Measurements from ENCODE around the gene ARID3A. TPM values are rescaled to one million over a fixed set of nuclear protein-coding genes. Genes with fewer than 3 reads are reported as not detected.

ARID3A gene
- total RNA-seq, 4 donors from 2014 or later = 1.3 to 22.0 (median 3.8) TPM

DNA sequence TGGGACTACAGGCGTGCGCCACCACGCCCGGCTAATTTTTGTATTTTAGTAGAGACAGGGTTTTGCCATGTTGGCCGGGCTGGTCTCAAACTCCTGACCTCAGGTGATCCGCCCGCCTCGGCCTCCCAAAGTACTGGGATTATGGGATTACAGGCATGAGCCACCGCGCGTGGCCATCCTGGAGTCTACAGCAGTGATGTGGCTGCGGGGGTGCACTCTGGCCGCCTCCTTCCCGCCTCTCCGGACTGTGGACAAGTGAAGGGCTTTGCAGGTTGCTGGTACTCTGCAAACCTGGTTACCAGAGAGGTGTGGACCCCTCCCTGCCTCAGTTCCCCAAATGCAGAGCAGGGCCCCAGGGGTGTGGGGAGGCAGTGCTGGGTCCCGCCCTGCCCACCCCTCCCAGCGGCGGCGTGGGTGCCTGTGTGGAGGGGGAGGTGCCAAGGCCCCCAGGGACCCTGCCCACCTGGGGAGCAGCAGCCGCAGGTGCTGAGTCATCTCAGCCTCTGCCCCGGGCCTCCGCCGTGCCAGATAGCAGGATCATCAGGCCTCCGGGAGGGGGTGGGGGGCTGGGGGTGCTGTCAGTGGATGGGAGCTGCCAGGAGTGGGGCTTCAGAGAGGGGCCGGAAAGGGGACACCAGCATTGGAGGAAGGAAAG is 23.1 kb downstream of the ARID3A start:
- intact Hi-C loops (cut with DNase I; ENCODE audit: low total_unique reads) = no loop called here

DNA sequence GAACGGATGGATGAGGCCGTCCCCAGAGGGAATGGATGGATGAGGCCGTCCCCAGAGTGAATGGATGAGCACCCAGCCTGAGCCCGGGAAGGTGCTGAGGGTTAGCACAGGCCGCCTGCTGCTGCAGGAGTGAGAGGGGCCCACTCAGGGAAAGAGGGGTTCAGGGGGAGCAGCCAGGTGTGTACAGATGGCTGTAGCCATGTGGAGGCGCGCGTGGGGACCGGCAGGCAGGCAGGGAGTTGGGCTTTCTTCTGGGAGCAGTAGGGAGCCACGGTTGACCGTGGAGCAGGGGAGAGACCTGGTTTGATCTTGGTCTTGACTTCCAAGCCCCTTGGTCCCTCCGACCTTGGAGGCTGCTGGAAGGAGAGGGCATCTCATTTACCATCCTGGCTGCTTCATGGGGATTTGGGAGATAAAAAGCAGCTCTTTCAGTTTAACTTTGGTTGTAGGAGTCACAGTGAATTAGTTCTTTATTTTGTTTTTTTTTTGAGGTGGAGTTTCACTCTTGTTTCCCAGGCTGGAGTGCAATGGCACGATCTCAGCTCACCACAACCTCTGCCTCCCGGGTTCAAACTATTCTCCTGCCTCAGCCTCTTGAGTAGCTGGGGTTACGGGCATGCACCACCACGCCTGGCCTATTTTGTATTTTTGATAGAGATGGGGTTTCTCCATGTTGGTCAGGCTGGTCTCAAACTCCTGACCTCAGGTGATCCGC is 24.7 kb downstream of the ARID3A start:
- DNase-seq = no peak
- Histone ChIP-seq H3K27ac (no peak overlapping the region), H3K27me3 (no peaks in the 10 kb centered on the region), H3K4me3 (no peak overlapping the region), H3K9me3 (no peaks in the 10 kb centered on the region), H3K36me3 (no peaks in the 10 kb centered on the region), H3K4me1 (no peaks in the 10 kb centered on the region)
- TF ChIP-seq POLR2A (IDR thresholded peaks at IDR 0.05) = no peak
- TF ChIP-seq, protein P1, sequence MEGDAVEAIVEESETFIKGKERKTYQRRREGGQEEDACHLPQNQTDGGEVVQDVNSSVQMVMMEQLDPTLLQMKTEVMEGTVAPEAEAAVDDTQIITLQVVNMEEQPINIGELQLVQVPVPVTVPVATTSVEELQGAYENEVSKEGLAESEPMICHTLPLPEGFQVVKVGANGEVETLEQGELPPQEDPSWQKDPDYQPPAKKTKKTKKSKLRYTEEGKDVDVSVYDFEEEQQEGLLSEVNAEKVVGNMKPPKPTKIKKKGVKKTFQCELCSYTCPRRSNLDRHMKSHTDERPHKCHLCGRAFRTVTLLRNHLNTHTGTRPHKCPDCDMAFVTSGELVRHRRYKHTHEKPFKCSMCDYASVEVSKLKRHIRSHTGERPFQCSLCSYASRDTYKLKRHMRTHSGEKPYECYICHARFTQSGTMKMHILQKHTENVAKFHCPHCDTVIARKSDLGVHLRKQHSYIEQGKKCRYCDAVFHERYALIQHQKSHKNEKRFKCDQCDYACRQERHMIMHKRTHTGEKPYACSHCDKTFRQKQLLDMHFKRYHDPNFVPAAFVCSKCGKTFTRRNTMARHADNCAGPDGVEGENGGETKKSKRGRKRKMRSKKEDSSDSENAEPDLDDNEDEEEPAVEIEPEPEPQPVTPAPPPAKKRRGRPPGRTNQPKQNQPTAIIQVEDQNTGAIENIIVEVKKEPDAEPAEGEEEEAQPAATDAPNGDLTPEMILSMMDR (IDR thresholded peaks at IDR 0.05) = no peak
- intact Hi-C loops (cut with DNase I; ENCODE audit: low total_unique reads) = no loop called here

More for the DNA sequence above, 23.1 kb downstream of the ARID3A start:
- DNase-seq = no peak
- Histone ChIP-seq H3K36me3 (no peaks in the 10 kb centered on the region), H3K4me3 (no peak overlapping the region), H3K9me3 (no peaks in the 10 kb centered on the region), H3K27me3 (no peaks in the 10 kb centered on the region), H3K4me1 (peaks cover 0 to 5% of the 10 kb centered on the region in 2 donors), H3K27ac (no peak overlapping the region)
- no peak for TF ChIP-seq POLR2A (IDR thresholded peaks at IDR 0.05)
- TF ChIP-seq, protein P1 (IDR thresholded peaks at IDR 0.05) = no peak

DNA sequence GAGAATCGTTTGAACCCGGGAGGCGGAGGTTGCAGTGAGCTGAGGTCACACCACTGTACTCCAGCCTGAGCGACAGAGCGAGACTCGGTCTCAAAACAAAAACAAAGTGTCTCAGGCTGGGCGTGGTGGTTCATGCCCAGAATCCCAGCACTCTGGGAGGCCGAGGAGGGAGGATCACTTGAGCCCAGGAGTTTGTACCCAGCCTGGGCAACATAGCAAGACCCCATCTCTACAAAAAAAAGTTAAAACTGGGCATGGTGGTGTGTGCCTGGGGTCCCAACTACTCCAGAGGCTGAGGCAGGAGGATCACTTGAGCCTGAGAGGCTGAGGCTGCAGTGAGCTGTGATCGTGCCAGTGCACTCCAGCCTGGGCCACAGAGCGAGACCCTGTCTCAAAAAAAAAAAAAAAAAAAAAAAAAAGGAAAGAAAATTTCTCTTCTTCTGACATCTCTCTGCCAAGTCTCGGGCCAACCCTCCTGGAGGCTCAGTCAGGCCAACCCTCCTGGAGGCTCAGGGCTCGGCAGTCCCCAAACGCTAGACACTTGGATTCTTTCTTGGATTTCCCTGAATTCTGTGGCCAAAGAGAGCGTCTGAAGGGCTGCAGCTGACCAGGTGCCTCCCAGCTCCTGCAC is 26.3 kb downstream of the ARID3A start:
- no peak overlapping the region for H3K4me3 ChIP-seq
- intact Hi-C loops (cut with DNase I; ENCODE audit: low total_unique reads) = no loop called here
- H3K9me3 ChIP-seq = no peaks in the 10 kb centered on the region
- H3K4me1 ChIP-seq = no peaks in the 10 kb centered on the region
- TF ChIP-seq, protein P1 (IDR thresholded peaks at IDR 0.05) = no peak
- no peak for TF ChIP-seq POLR2A (IDR thresholded peaks at IDR 0.05)
- no peak for DNase-seq
- no peak overlapping the region for H3K27ac ChIP-seq
- H3K36me3 ChIP-seq = no peaks in the 10 kb centered on the region
- no peaks in the 10 kb centered on the region for H3K27me3 ChIP-seq

DNA sequence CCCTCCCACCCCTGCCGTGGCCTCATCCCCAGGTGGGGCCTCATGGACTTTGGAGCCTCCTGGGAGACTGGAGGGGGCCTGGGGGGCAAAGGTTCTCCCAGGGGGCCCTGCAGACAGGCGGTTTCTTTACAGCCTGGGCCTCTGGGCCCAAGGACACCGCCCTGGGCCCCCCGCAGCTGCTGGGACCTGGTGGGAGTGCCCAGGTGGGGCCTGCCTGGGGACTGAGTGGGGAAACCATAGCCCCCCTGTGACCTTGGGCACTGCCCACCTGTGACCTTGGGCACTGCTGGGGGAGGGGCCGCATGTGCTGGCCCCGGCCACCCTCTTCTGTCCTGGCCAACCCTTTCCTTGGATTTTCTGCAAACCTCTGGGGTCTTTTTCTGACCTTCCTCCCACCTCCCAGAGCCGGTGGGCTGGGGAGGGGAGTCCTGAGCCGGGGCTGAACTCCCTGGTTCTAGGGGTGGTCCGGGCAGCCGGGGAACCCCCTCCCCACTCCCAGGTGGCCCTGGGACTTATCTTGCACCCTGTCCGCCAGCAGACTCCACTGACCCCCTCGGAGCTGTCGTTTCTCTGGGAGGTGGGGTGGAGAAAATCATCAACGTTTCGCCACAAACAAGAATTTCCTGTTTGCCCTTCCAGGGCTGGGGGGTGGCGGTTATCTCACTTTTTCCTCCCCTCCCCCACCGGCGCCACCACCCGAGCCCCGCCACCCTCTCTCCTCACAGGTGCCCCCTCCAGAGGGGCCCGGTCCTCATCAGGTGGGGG is 27.0 kb downstream of the ARID3A start:
- intact Hi-C loops (cut with DNase I; ENCODE audit: low total_unique reads) = no loop called here
- Histone ChIP-seq H3K36me3 (no peaks in the 10 kb centered on the region), H3K4me1 (no peaks in the 10 kb centered on the region), H3K27me3 (no peaks in the 10 kb centered on the region), H3K27ac (no peak overlapping the region), H3K9me3 (no peaks in the 10 kb centered on the region), H3K4me3 (no peak overlapping the region)
- DNase-seq = no peak
- TF ChIP-seq POLR2A (IDR thresholded peaks at IDR 0.05) = no peak
- TF ChIP-seq, protein P1 (IDR thresholded peaks at IDR 0.05) = no peak

Data from uterus (tissue), 4 donors.